Pancreas (tissue), 10 donors: ENCODE measurements around the gene ZNF385B. TPM values are rescaled to one million over a fixed set of nuclear protein-coding genes. Genes with fewer than 3 reads are reported as not detected.

Experiments
- ATAC-seq, 4 donors: fragments of 200-7000 bp; cut with Tn5 transposase; one replicate each; pipeline versions ENCODE4 v1.8.0 to v1.9.1; 2020; ENCODE audit warnings: mild to moderate bottlenecking in 4 of 4, moderate library complexity in 4 of 4
- DNase-seq, 6 donors: peaks; one replicate each; pipeline ENCODE4 v3.0.0-alpha.2; 2020
- FAIRE-seq: peaks from 2 replicates; lab custom pipeline; 2012; peaks lifted over from hg19 to GRCh38; lab: Jason Lieb, UNC
- H3K27ac ChIP-seq, 4 donors: fragments of 200-600 bp; sonication (generic); 1 replicate in 3 of 4; 2 replicates in 1 of 4; pipeline versions ENCODE4 v1.5.0 to v1.8.0; 2020
- H3K27me3 ChIP-seq, 4 donors: fragments of 200-600 bp; one replicate each; pipeline ENCODE4 v1.8.0; 2021
- H3K36me3 ChIP-seq, 3 donors: fragments of 200-600 bp; sonication (generic) in 1 of 3; one replicate each; pipeline versions ENCODE4 v1.5.0 to v1.8.0; 2020 to 2021
- H3K4me1 ChIP-seq, 3 donors: fragments of 200-600 bp; one replicate each; pipeline ENCODE4 v1.8.0; 2021
- H3K4me3 ChIP-seq, 4 donors: fragments of 200-600 bp; sonication (generic) in 2 of 4; one replicate each; pipeline versions ENCODE4 v1.5.0 to v1.8.0; 2020 to 2021
- H3K9me3 ChIP-seq, 4 donors: fragments of 200-600 bp; one replicate each; pipeline ENCODE4 v1.8.0; 2021
- CTCF ChIP-seq, 4 donors: fragments of 200-600 bp; sonication (generic) in 3 of 4; IDR thresholded peaks; one replicate each; pipeline versions ENCODE4 v1.5.0 to v1.8.0; 2021; ENCODE audit warnings: antibody characterized with exemption in 4 of 4
- WGBS, 2 donors: extraction: QIAGEN DNeasy Blood & Tissue Kit; methylation state at CpG; one replicate each; pipeline ENCODE4 v1.1.7; 2013; 5-methylcytosine and 5-hydroxymethylcytosine counted together
- intact Hi-C, 3 donors: fragments of 100-400 bp; cut with DNase I; formaldehyde crosslinking; loops; one replicate each; pipeline versions ENCODE4 v1.11.1 to v1.14.2; 2022
- polyA plus RNA-seq, 2 donors: library from polyadenylated mRNA; stranded (reverse); fragments of 200-250 nt; gene quantifications; one replicate each; pipeline ENCODE4 v1.2.3, GENCODE V29; 2013
- total RNA-seq, 6 donors: library from RNA; stranded (reverse); fragmentation: NEBNext Ultra II Directional in 4 of 6; extraction: Animal tissue kit (Norgen Biotek cat#: 25700) in 4 of 6; gene quantifications; one replicate each; pipeline versions ENCODE4 v1.2.1 to v1.2.4, GENCODE V29; 2021 to 2023
- donor health status: healthy with polysubstance abuse.
- donor health status: DM: no; HTN: no; CAD: no; lungs with moderate emphysema.
- donor health status: DM: no; HTN: no; CAD: no.
- donor health status: control.
- donor health status: control.
- donor health status: Bipolar disorder and iron deficiency.
- donor health status: DM: yes; HTN: yes; CAD: no.
- donor health status: DM: no; HTN: no; CAD: no.
- donor health status: DM: no; HTN: no; CAD: no.
- donor health status: DM: yes; HTN: yes; CAD: no.

The ZNF385B gene
- total and polyA plus RNA-seq, 8 donors: 0.19 to 0.61 (median 0.37) TPM; not detected in 1

DNA sequence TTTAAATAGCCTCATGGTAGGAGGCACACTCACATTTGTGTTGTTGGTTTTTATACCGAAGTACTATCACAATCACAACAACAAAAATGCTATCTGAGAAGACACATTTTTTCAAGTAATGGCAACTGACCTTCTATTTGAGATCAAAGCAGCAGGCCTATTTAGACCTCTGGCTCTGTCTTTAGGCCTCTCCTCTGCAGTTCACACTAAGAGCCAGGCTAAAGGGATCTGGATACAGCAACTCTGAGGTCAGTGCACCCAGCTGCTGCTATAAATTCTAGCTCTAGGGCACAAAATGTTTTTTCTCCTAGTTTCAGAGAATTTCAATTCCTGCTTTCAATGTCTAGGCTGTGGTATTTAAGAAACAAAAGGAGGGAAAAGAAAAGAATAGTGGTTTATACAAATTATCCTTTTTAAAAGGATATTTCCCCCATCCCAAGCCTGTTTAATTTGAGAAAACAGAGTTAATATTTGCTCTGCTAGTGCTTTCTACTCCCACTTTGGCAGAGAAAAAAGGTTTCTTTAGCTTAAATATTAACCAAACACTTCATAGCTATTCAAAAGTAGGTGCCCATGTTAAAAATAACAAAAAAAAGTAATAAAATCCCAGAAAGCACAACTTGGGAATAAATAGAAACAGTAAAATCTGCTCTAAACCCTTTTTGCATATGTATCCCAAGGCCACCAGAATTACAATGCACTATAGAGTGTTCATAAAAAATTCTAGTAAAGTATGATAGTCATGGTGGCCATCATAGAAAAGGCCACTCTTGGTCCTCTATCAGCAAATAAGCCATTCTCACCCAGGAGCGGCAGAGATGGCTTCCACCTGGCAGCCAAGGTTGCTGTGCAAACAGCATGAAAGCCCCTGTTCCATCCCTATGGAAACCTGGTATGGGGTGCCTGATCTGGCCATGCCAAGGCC lies 303.1 kb downstream of the ZNF385B start:
- FAIRE-seq (no peak), DNase-seq (no peak), ATAC-seq (peak; percentile 73 to 86 (median 84))
- WGBS, 2 donors: 26 to 28% methylated on average over 2 of the region's 2 CpGs
- intact Hi-C loops: no loop called here
- H3K36me3 ChIP-seq: no peaks in the 10 kb centered on the region
- H3K27ac ChIP-seq: peak overlapping the region in 3 of 4 donors; percentile 34 to 68 (median 55)
- no peak for TF ChIP-seq CTCF (IDR thresholded peaks at IDR 0.05)
- H3K27me3 ChIP-seq: no peaks in the 10 kb centered on the region
- no peaks in the 10 kb centered on the region for H3K9me3 ChIP-seq
- peaks cover 21 to 43% (median 29%) of the 10 kb centered on the region in 3 donors for H3K4me1 ChIP-seq
- H3K4me3 ChIP-seq: no peak overlapping the region

DNA sequence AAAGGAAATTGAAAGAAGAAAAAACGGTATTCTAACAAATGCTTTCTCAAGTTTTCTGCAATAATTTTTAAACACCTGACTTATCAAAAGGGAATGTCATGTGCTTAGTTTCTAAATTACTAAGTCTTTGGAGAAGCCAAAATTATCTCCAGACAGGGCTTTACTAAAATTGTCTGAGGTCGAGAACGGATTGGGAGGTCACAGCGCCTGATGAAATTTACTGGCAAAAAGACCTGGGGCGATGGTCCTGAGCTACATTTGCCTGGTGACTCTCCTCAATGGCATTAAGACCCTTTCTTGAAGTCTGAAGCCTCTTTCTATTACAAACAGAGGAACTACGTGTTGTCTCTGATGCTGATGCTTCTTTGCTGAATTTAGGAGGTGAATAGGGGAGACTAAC lies 305.0 kb downstream of the ZNF385B start:
- H3K4me1 ChIP-seq: peaks cover 13 to 29% (median 19%) of the 10 kb centered on the region in 3 donors
- no peaks in the 10 kb centered on the region for H3K27me3 ChIP-seq
- intact Hi-C loops: no loop called here
- no peak overlapping the region for H3K27ac ChIP-seq
- H3K36me3 ChIP-seq: no peaks in the 10 kb centered on the region
- DNase-seq (no peak), FAIRE-seq (no peak), ATAC-seq (no peak)
- 94 to 95% methylated on average over 6 of the region's 6 CpGs for WGBS, 2 donors
- no peak for TF ChIP-seq CTCF (IDR thresholded peaks at IDR 0.05)
- H3K9me3 ChIP-seq: no peaks in the 10 kb centered on the region
- no peak overlapping the region for H3K4me3 ChIP-seq

GRCh38 chr2:179555691-179556283 lies 305.6 kb downstream of the ZNF385B start:
- TF ChIP-seq CTCF (IDR thresholded peaks at IDR 0.05): no peak
- no peaks in the 10 kb centered on the region for H3K9me3 ChIP-seq
- FAIRE-seq (no peak), DNase-seq (no peak), ATAC-seq (no peak)
- no peaks in the 10 kb centered on the region for H3K27me3 ChIP-seq
- no peak overlapping the region for H3K27ac ChIP-seq
- WGBS, 2 donors: 78% methylated on average over 6 of the region's 6 CpGs
- no peaks in the 10 kb centered on the region for H3K36me3 ChIP-seq
- H3K4me1 ChIP-seq: peaks cover 13 to 23% (median 14%) of the 10 kb centered on the region in 3 donors
- no peak overlapping the region for H3K4me3 ChIP-seq
- intact Hi-C loops: no loop called here

GRCh38 chr2:179554639-179555386 lies 306.6 kb downstream of the ZNF385B start:
- TF ChIP-seq CTCF (IDR thresholded peaks at IDR 0.05): no peak
- intact Hi-C loops: no loop called here
- ATAC-seq (no peak), FAIRE-seq (no peak), DNase-seq (no peak)
- H3K27ac ChIP-seq: no peak overlapping the region
- H3K36me3 ChIP-seq: no peaks in the 10 kb centered on the region
- no peak overlapping the region for H3K4me3 ChIP-seq
- WGBS, 2 donors: 89 to 92% methylated on average over 4 of the region's 4 CpGs
- H3K27me3 ChIP-seq: no peaks in the 10 kb centered on the region
- H3K4me1 ChIP-seq: peaks cover 13 to 20% (median 14%) of the 10 kb centered on the region in 3 donors
- H3K9me3 ChIP-seq: no peaks in the 10 kb centered on the region
